ENCODE measurements around the gene C1orf226.

Gene C1orf226

DNA sequence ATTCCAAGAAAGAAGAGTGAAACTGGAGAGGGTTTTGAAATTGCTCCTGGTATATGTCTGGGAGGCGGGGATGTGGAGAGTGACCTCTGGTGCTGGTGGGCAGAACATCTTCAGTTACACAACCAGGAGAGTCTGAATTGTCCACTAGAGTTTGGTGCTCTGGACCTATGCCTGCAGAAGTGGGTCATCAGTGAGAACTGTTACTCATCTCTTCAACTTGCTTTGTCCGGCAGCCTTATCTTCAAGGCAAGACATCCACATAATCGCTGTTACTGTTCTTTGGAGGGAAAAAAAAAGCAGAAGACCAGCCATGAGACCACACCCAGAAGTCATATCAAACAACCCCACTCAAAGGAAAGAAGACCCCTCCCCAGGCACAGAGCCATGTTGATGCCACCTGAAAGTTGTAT, 15.5 kb downstream of the C1orf226 start:
- no peak for DNase-seq (ENCODE audit: low spot score)
- ChIA-PET CTCF (no interaction called here), POLR2A (ENCODE audit: low non-redundant PET) (no interaction called here)
- no peak overlapping the region for H3K27ac ChIP-seq
- TF ChIP-seq, protein P1, sequence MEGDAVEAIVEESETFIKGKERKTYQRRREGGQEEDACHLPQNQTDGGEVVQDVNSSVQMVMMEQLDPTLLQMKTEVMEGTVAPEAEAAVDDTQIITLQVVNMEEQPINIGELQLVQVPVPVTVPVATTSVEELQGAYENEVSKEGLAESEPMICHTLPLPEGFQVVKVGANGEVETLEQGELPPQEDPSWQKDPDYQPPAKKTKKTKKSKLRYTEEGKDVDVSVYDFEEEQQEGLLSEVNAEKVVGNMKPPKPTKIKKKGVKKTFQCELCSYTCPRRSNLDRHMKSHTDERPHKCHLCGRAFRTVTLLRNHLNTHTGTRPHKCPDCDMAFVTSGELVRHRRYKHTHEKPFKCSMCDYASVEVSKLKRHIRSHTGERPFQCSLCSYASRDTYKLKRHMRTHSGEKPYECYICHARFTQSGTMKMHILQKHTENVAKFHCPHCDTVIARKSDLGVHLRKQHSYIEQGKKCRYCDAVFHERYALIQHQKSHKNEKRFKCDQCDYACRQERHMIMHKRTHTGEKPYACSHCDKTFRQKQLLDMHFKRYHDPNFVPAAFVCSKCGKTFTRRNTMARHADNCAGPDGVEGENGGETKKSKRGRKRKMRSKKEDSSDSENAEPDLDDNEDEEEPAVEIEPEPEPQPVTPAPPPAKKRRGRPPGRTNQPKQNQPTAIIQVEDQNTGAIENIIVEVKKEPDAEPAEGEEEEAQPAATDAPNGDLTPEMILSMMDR (conservative IDR thresholded peaks at IDR 0.05; ENCODE audit: low read depth), result no peak

DNA sequence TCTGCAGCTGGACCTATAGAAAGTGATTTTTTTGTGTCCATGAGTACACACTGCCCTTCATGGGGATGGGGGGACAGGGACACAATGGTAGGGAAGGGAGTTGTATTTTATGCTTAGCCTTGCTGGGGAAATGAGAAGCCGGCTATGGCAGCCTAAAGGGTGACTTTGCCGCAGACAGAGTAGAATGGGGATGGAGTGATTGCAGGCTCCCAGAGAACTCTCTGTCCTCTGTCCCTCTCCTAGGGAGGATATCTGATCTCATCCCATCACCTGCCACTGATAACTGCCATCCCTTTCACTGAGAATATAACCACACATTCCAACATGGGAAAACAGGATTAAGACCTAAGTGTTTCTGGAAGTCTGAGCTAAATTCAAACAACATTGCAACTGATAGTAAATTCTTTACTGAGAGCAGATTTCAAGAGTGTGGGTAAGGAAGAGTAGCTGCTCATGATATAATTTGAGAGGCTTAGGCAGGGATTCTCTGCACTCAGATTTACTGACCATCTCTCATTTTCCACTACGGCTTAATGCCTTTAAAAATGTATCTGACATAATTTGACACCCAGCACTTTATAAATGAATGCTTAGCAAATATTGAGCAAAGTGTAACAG, 16.5 kb downstream of the C1orf226 start:
- ChIA-PET POLR2A (ENCODE audit: low non-redundant PET) (no interaction called here), CTCF (no interaction called here)
- no peak for DNase-seq (ENCODE audit: low spot score)
- TF ChIP-seq, protein P1 (conservative IDR thresholded peaks at IDR 0.05; ENCODE audit: low read depth), result no peak
- H3K27ac ChIP-seq, result no peak overlapping the region

DNA sequence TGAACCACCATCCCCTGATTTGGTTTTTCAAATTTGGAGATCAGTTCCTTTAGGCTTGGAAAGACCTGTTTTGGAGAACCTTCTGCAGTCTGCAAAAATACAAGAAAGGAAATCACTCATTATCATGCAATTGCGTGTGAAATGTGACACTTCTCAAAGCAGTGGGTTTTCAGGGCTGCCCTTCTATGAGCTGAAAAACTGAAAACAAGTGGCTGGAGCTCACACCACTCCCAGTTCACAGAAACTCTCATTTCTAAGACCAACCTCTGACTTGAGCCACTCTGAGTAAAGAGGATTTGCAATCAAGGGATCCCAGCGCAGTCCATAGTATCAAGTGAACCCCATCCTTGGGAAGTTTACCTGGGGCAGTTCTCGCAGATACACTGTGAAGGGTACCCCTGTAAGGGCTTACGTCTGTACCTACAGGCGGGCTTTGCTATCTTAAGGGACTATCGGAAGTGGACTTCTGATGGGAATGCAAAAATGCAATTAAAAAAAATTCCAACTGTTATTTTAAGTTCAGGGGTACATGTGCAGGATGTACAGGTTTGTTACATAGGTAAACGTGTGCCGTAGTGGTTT, 17.6 kb downstream of the C1orf226 start:
- CTCF ChIA-PET, result interaction anchor here (0.5 kb wide), 1 partner anchor 338 kb away, joined by 3 read pairs; no protein-coding TSS in a partner anchor
- no peak overlapping the region for H3K27ac ChIP-seq
- POLR2A ChIA-PET (ENCODE audit: low non-redundant PET), result no interaction called here
- TF ChIP-seq, protein P1 (conservative IDR thresholded peaks at IDR 0.05; ENCODE audit: low read depth), result no peak
- DNase-seq (ENCODE audit: low spot score), result no peak

DNA sequence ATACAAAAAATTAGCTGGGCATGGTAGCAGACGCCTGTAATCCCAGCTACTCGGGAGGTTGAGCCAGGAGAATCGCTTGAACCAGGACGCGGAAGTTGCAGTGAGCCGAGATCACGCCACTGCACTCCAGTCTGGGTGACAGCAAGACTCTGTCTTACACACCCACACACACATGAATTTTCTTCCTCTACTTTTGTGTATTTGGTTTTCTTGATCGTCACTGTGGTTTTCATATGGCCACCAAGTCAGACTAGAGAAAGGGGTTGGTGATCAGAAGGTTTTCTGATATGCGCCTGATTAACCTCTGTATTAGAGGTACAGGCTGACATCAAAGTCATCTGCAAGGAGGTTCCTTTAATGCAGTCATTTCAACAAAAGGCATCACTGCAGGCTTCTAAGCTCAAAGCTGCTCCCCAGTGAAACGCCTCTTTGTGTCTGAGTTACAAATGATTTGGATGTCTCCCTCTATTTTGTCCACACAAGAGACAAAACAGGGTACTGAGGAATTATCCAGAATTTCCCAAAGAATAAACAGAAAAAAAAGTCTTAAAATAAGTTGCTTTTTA, 19.3 kb downstream of the C1orf226 start:
- TF ChIP-seq, protein P1 (conservative IDR thresholded peaks at IDR 0.05; ENCODE audit: low read depth), result no peak
- no peak for DNase-seq (ENCODE audit: low spot score)
- H3K27ac ChIP-seq, result no peak overlapping the region
- POLR2A ChIA-PET (ENCODE audit: low non-redundant PET), result no interaction called here
- CTCF ChIA-PET, result no interaction called here

DNA sequence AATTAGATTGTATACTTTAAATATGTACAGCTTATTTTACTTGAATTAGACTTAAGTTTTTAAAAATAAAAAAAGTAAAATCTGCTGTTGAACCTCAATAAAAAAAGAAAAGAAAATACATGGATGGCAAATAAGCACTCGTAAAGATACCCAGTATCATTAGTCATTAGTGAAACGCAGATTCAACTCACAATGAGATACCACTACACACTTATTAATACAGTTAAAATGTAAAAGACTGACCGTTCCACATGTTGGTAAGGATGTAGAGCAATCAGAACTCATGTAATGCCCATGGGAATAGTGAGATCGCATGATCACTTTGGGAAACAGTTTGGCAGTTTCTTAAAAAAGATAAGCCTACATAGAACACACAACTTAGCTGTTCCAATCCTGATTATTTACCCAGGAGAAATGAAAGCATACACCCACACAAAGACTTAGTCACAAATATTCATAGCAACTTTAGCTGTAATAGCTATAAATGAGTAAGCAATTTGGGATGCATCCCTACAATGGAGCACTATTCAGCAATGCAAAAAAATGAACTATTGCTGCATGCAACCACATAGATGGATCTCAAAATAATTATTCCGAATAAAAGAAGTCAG, 23.1 kb downstream of the C1orf226 start:
- H3K27ac ChIP-seq, result no peak overlapping the region
- TF ChIP-seq, protein P1 (conservative IDR thresholded peaks at IDR 0.05; ENCODE audit: low read depth), result no peak
- ChIA-PET CTCF (interaction anchor here (0.6 kb wide), 1 partner anchor 67 kb away, joined by 4 read pairs; no protein-coding TSS in a partner anchor), POLR2A (ENCODE audit: low non-redundant PET) (no interaction called here)
- no peak for DNase-seq (ENCODE audit: low spot score)

DNA sequence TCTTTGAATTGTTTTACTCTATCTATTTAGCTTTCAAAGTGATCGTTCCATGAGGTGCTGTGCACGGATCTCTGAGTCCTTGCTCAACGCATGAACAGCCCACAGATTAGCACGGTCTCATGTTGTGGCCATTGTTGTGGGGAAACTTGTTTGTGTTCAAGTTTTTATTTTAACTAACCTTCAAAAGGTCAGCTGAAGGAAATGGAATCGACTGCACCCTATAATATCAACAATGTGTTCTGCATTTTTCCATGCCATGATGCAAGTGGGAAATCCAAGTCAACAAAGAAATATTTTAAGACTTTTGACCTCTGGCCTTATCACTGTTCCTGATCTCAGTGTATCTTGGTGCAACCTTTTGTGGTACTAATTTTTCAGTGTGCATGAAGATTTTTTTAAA, 24.3 kb downstream of the C1orf226 start:
- ChIA-PET POLR2A (ENCODE audit: low non-redundant PET) (no interaction called here), CTCF (interaction anchor here (0.5 to 0.6 kb wide), 2 partner anchors 153 to 497 kb away, joined by 3 to 5 read pairs; no protein-coding TSS in a partner anchor)
- no peak for DNase-seq (ENCODE audit: low spot score)
- TF ChIP-seq, protein P1 (conservative IDR thresholded peaks at IDR 0.05; ENCODE audit: low read depth), result no peak
- H3K27ac ChIP-seq, result no peak overlapping the region

All from RWPE1 (cell line).